GM12891 (cell line): Measurements from ENCODE around the gene ASPG.

Experiments used
- POLR2A ChIP-seq: IDR thresholded peaks from 2 replicates; pipeline ENCODE4 v1.6.1; 2011; ENCODE audit warnings: low read depth, low read length, control low read depth
- POLR2AphosphoS5 ChIP-seq: IDR thresholded peaks from 2 replicates; pipeline ENCODE4 v1.6.1; 2011; ENCODE audit warnings: low read depth, low read length, control low read depth

DNA sequence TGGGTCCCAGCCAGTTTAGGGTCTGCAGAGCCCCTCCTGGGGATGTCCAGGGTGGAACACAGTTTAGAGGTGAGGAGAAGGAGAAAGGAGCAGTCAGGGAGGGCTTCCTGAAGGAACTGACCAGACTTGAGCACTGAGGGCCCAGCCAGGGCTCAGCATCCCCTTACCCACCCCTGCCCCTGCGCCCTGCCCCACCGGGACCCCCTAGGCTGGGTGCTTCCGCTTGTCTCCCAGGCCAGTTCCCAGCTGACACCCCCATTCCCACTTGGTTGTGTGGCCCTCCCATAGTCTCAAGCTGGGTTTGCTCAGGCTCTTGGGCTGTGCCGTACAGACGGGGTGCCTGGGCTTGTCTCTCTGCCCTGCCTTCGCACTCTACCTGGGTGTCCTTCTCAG lies 26.6 kb downstream of the ASPG start:
- TF ChIP-seq POLR2AphosphoS5 (no peak), POLR2A (no peak)
